ENCODE data around the gene CHORDC1.
"Not testable (repeated sequence)": the region's sequence is repeated elsewhere in the genome, so short reads cannot be mapped to it uniquely, and the experiment has no call there.

The CHORDC1 gene

GRCh38 chr11:90213322-90213721 lies 9.5 kb downstream of the CHORDC1 start:
- no peak overlapping the region for H3K4me3 ChIP-seq (ENCODE audit: low read depth, low read length)
- TF ChIP-seq MAX (IDR thresholded peaks at IDR 0.05; ENCODE audit: low read depth, low read length), result no peak
- TF ChIP-seq POLR2A (IDR thresholded peaks at IDR 0.05; ENCODE audit: extremely low read depth, insufficient read length), result no peak
- no peak for TF ChIP-seq CTCF (IDR thresholded peaks at IDR 0.05; ENCODE audit: low read depth, low read length)
- no peak for TF ChIP-seq MYC (IDR thresholded peaks at IDR 0.05; ENCODE audit: low read depth, low read length)
- no peak for DNase-seq (ENCODE audit: low read depth)

- no peak for TF ChIP-seq CTCF (IDR thresholded peaks at IDR 0.05; ENCODE audit: low read depth, low read length)
- no peak for TF ChIP-seq POLR2A (IDR thresholded peaks at IDR 0.05; ENCODE audit: extremely low read depth, insufficient read length)
- no peak for TF ChIP-seq MYC (IDR thresholded peaks at IDR 0.05; ENCODE audit: low read depth, low read length)
- TF ChIP-seq MAX (IDR thresholded peaks at IDR 0.05; ENCODE audit: low read depth, low read length), result no peak
- DNase-seq (ENCODE audit: low read depth), result no peak
- H3K4me3 ChIP-seq (ENCODE audit: low read depth, low read length), result no peak overlapping the region
These were observed 14.0 kb downstream of the CHORDC1 start for GRCh38 chr11:90208857-90209256.

GRCh38 chr11:90207992-90208391 lies 14.9 kb downstream of the CHORDC1 start:
- not testable (repeated sequence) for DNase-seq (ENCODE audit: low read depth); H3K4me3 ChIP-seq (ENCODE audit: low read depth, low read length)

- H3K4me3 ChIP-seq (ENCODE audit: low read depth, low read length), result no peak overlapping the region
- TF ChIP-seq POLR2A (IDR thresholded peaks at IDR 0.05; ENCODE audit: extremely low read depth, insufficient read length) (no peak), CTCF (IDR thresholded peaks at IDR 0.05; ENCODE audit: low read depth, low read length) (peak; percentile 80), MAX (IDR thresholded peaks at IDR 0.05; ENCODE audit: low read depth, low read length) (0 out of 2 replicates have a peak, but pooled peaks have one; percentile 11), MYC (IDR thresholded peaks at IDR 0.05; ENCODE audit: low read depth, low read length) (no peak)
These were observed 17.8 kb downstream of the CHORDC1 start for GRCh38 chr11:90204832-90205646.

GRCh38 chr11:90204407-90204806 lies 18.4 kb downstream of the CHORDC1 start:
- no peak for TF ChIP-seq MYC (IDR thresholded peaks at IDR 0.05; ENCODE audit: low read depth, low read length)
- H3K4me3 ChIP-seq (ENCODE audit: low read depth, low read length), result no peak overlapping the region
- DNase-seq (ENCODE audit: low read depth), result no peak

More at GRCh38 chr11:90204832-90205646, 17.8 kb downstream of the CHORDC1 start:
- DNase-seq (ENCODE audit: low read depth), result peak; percentile 68

- TF ChIP-seq POLR2A (IDR thresholded peaks at IDR 0.05; ENCODE audit: extremely low read depth, insufficient read length), result no peak
- no peak for TF ChIP-seq MYC (IDR thresholded peaks at IDR 0.05; ENCODE audit: low read depth, low read length)
- no peak for TF ChIP-seq CTCF (IDR thresholded peaks at IDR 0.05; ENCODE audit: low read depth, low read length)
- TF ChIP-seq MAX (IDR thresholded peaks at IDR 0.05; ENCODE audit: low read depth, low read length), result no peak
- H3K4me3 ChIP-seq (ENCODE audit: low read depth, low read length), result no peak overlapping the region
- no peak for DNase-seq (ENCODE audit: low read depth)
These were observed 20.5 kb downstream of the CHORDC1 start for GRCh38 chr11:90202342-90202741.

GRCh38 chr11:90197377-90197776 lies 25.5 kb downstream of the CHORDC1 start:
- no peak for DNase-seq (ENCODE audit: low read depth)
- no peak overlapping the region for H3K4me3 ChIP-seq (ENCODE audit: low read depth, low read length)
- TF ChIP-seq CTCF (IDR thresholded peaks at IDR 0.05; ENCODE audit: low read depth, low read length) (no peak), POLR2A (IDR thresholded peaks at IDR 0.05; ENCODE audit: extremely low read depth, insufficient read length) (no peak), MAX (IDR thresholded peaks at IDR 0.05; ENCODE audit: low read depth, low read length) (no peak), MYC (IDR thresholded peaks at IDR 0.05; ENCODE audit: low read depth, low read length) (no peak)
